Testis (tissue), 3 donors: Measurements from ENCODE around the gene LIN9. TPM values are rescaled to one million over a fixed set of nuclear protein-coding genes. Genes with fewer than 3 reads are reported as not detected.

Experiments
- DNase-seq: peaks from one replicate; pipeline ENCODE4 v3.0.0-alpha.2; 2019
- H3K27ac ChIP-seq, 2 donors: fragments of 200-600 bp; sonication (generic); one replicate each; pipeline ENCODE4 v1.5.1; 2019
- H3K27me3 ChIP-seq: fragments of 200-600 bp; sonication (generic); one replicate; pipeline ENCODE4 v1.5.1; 2019
- H3K36me3 ChIP-seq: fragments of 200-600 bp; sonication (generic); one replicate; pipeline ENCODE4 v1.5.1; 2017; ENCODE audit warnings: low read depth; ENCODE audit errors: missing control alignments
- H3K4me1 ChIP-seq: fragments of 200-600 bp; sonication (generic); one replicate; pipeline ENCODE4 v1.5.1; 2019
- H3K4me3 ChIP-seq, 2 donors: fragments of 200-600 bp; sonication (generic); one replicate each; pipeline ENCODE4 v1.5.1; 2017 to 2019
- H3K9me3 ChIP-seq: fragments of 200-600 bp; sonication (generic); one replicate; pipeline ENCODE4 v1.5.1; 2017
- POLR2A ChIP-seq: fragments of 450-650 bp; IDR thresholded peaks from one replicate; pipeline ENCODE4 v1.6.1; 2017; ENCODE audit warnings: antibody characterized with exemption, mild to moderate bottlenecking, moderate library complexity
- WGBS, 2 donors: methylation state at CpG; one replicate each; pipeline ENCODE4 v1.1.5; 2018; 5-methylcytosine and 5-hydroxymethylcytosine counted together
- intact Hi-C: fragments of 100-400 bp; cut with DNase I; formaldehyde crosslinking; loops from one replicate; pipeline ENCODE4 v1.15.1; 2023; ENCODE audit warnings: low total_unique reads
- polyA plus RNA-seq: library from polyadenylated mRNA; stranded (reverse); fragments of 350-450 nt; fragmentation: Illumina TruSeq; extraction: RNeasy Lipid Tissue Mini Kit (QIAGEN cat#74804); gene quantifications from one replicate; pipeline ENCODE4 v1.2.3, GENCODE V29; 2014; ENCODE audit warnings: low read depth, low replicate concordance; ENCODE audit not compliant: insufficient read depth
- total RNA-seq, 2 donors: library from RNA; depleted of rRNA; stranded (reverse); fragments of >200 nt; gene quantifications; one replicate each; pipeline ENCODE4 v1.2.3, GENCODE V29; 2016
- TF ChIP-seq, protein P1 (sequence below), 3 experiments: fragments of 450-650 bp in 2 of 3; fragments of 200-600 bp in 1 of 3; sonication (generic) in 1 of 3; IDR thresholded peaks; one replicate each; pipeline ENCODE4 v1.5.1; 2016 to 2019; ENCODE audit warnings: antibody characterized with exemption in 3 of 3, mild to moderate bottlenecking in 2 of 3, moderate library complexity in 1 of 3

LIN9 gene
- total and polyA plus RNA-seq, 3 donors from 2014 or later, result 8.2 to 13.9 (median 9.9) TPM

DNA sequence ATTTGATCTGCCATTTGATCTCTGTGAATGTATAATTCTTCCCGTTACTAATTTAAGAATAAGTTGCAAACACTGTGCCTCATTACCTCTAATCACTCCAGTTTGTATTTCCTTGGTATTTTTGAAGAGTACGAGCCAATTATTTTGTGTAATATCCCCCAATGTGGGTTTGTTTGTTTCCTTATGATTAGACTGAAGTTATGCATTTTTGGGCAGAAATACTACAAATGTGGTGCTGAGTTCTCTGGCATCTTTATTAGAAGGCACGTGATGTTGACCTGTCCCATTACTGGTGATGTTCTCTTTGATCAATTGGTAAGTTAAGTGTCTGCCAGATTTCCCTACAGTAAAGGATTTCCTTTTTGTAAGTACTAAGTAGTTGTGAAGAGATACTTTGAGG, 75.2 kb downstream of the LIN9 start:
- no peak for DNase-seq
- intact Hi-C loops, result no loop called here
- Histone ChIP-seq H3K27me3 (no peaks in the 10 kb centered on the region), H3K4me1 (no peaks in the 10 kb centered on the region), H3K9me3 (no peaks in the 10 kb centered on the region), H3K36me3 (no peaks in the 10 kb centered on the region), H3K27ac (no peak overlapping the region), H3K4me3 (no peak overlapping the region)
- TF ChIP-seq, protein P1, sequence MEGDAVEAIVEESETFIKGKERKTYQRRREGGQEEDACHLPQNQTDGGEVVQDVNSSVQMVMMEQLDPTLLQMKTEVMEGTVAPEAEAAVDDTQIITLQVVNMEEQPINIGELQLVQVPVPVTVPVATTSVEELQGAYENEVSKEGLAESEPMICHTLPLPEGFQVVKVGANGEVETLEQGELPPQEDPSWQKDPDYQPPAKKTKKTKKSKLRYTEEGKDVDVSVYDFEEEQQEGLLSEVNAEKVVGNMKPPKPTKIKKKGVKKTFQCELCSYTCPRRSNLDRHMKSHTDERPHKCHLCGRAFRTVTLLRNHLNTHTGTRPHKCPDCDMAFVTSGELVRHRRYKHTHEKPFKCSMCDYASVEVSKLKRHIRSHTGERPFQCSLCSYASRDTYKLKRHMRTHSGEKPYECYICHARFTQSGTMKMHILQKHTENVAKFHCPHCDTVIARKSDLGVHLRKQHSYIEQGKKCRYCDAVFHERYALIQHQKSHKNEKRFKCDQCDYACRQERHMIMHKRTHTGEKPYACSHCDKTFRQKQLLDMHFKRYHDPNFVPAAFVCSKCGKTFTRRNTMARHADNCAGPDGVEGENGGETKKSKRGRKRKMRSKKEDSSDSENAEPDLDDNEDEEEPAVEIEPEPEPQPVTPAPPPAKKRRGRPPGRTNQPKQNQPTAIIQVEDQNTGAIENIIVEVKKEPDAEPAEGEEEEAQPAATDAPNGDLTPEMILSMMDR (IDR thresholded peaks at IDR 0.05), result no peak
- TF ChIP-seq POLR2A, result no peak
- 85 to 91% methylated on average over 3 of the region's 3 CpGs for WGBS, 2 donors

DNA sequence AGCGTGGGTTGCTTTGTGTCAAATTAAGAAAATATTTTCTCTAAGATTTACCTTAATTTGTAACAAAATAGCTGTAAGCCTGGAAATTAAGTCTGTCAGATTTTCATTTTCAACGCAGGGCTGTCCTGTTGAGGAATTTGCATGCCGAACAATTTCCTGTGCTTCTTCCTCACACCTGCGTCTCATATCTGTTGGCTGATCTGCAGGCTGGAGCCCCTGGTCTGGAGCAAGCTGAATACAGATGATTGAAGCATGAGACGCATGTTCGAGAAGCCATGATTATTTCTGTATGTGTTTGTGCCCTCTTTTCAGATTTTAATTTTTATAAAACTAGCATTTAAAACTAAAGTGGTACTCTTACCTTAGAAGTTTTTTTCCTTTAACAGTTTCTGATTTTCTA, 75.7 kb downstream of the LIN9 start:
- DNase-seq, result no peak
- TF ChIP-seq, protein P1 (IDR thresholded peaks at IDR 0.05), result no peak
- no peak for TF ChIP-seq POLR2A
- intact Hi-C loops, result no loop called here
- WGBS, 2 donors, result 81 to 86% methylated on average over 6 of the region's 6 CpGs
- Histone ChIP-seq H3K9me3 (no peaks in the 10 kb centered on the region), H3K4me3 (no peak overlapping the region), H3K4me1 (no peaks in the 10 kb centered on the region), H3K36me3 (no peaks in the 10 kb centered on the region), H3K27me3 (no peaks in the 10 kb centered on the region), H3K27ac (no peak overlapping the region)

DNA sequence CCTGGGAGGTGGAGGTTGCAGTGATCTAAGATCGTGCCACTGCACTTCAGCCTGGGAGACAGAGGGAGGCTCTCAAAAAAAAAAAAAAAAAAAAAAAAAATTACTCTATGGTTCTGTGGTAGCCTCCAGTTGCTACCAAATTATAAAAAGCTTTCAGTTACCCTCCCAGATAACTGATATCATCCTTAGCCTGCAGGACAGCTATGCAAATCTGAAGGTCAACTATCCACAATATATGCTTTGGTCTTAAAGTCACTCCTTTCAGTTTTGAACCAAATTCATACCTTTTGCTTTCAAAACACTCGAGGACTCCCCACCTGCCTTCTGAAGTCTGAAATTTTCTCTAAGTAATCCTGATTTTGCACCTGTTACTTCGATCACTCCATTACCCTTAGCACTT, 82.4 kb downstream of the LIN9 start:
- TF ChIP-seq, protein P1 (IDR thresholded peaks at IDR 0.05), result no peak
- no peak for TF ChIP-seq POLR2A
- H3K36me3 ChIP-seq, result no peaks in the 10 kb centered on the region
- H3K4me3 ChIP-seq, result no peak overlapping the region
- H3K4me1 ChIP-seq, result no peaks in the 10 kb centered on the region
- intact Hi-C loops, result no loop called here
- no peak overlapping the region for H3K27ac ChIP-seq
- no peaks in the 10 kb centered on the region for H3K27me3 ChIP-seq
- WGBS, 2 donors, result 78 to 87% methylated on average over 3 of the region's 3 CpGs
- no peak for DNase-seq
- H3K9me3 ChIP-seq, result no peaks in the 10 kb centered on the region

DNA sequence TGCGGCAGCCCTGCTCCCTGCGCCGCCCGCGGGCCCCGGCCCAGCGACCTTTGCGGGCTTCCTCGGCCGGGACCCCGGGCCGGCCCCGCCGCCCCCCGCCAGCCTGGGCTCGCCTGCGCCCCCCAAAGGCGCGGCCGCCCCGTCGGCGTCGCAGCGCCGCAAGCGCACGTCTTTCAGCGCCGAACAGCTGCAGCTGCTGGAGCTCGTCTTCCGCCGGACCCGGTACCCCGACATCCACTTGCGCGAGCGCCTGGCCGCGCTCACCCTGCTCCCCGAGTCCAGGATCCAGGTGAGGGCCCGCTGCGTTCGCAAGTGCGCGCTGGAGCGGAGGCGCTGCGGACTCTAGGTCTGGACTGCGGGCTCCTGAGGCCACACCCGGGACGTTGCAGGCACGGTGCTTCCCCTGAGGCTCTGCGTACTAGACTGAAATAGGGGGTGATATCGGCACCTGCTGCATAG, 85.1 kb downstream of the LIN9 start:
- no peaks in the 10 kb centered on the region for H3K36me3 ChIP-seq
- no peaks in the 10 kb centered on the region for H3K4me1 ChIP-seq
- H3K4me3 ChIP-seq, result peak overlapping the region; percentile 40 to 58
- H3K27me3 ChIP-seq, result no peaks in the 10 kb centered on the region
- peak; percentile 33 for DNase-seq
- H3K9me3 ChIP-seq, result no peaks in the 10 kb centered on the region
- H3K27ac ChIP-seq, result no peak overlapping the region
- 0% methylated on average over 5 to 33 of the region's 55 CpGs for WGBS, 2 donors
- intact Hi-C loops, result no loop called here
- no peak for TF ChIP-seq POLR2A

DNA sequence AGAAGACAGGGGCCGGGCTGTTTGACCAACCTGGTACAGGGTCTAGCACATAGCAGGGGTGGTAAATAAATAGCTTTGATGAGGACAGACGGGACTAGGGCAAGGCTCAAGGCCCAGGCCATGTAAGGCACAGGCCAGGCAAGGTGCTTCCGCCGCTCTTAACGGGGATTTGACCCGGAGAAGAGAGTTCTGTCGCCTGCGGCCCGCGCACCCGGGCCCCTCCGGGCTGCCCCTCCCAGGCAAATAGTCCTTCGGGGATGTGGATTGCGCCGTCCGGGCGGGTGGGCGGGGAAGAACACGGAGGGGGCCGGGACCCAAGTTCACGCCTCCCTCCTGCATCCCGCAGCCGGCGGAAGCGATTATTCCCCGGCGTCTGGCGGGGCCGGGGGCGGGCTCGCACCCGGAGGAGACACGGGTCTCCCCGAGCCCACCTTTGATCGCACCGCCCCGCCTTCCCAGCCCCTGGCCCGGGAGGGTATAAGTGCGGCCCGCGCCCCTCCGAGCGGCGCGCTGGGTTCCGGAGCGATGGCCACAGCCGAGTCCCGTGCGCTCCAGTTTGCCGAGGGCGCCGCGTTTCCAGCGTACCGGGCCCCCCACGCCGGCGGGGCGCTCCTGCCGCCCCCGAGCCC, 85.7 kb downstream of the LIN9 start, which contains the start of gene MIXL1:
TSS of gene MIXL1 (plus strand) at position 508 of the 629 bp plus-strand sequence. CDS start at position 526, 18 bp downstream.
- Histone ChIP-seq H3K36me3 (no peaks in the 10 kb centered on the region), H3K4me1 (no peaks in the 10 kb centered on the region), H3K27me3 (no peaks in the 10 kb centered on the region), H3K4me3 (peak within 1 kb of the TSS; percentile 40 to 58), H3K27ac (no peak within 1 kb of the TSS), H3K9me3 (no peaks in the 10 kb centered on the region)
- intact Hi-C loops, result no loop called here
- no peak for DNase-seq
- 6 to 35% methylated on average over 5 to 51 of the region's 62 CpGs for WGBS, 2 donors
- no peak for TF ChIP-seq POLR2A
- TF ChIP-seq, protein P1 (IDR thresholded peaks at IDR 0.05), result no peak
